Endothelial cell of umbilical vein (primary cell): ENCODE data around the gene ELF4. TPM values are rescaled to one million over a fixed set of nuclear protein-coding genes. Genes with fewer than 3 reads are reported as not detected.

ENCODE experiments used
- BruUV-seq: library from RNA; stranded (reverse); fragments of 400-500 nt; replicated peaks from 2 replicates; lab custom pipeline; 2021; lab: Mats Ljungman, UMichigan
- CTCF ChIA-PET: fragments of 300-600, 350-600 bp; sonication (Branson Sonifier 250); formaldehyde crosslinking; loops from one replicate; lab custom pipeline; 2021; ENCODE audit warnings: antibody characterized with exemption, inconsistent platforms; lab: Charles Lee
- POLR2A ChIA-PET: fragments of 300-600, 350-600 bp; sonication (Branson Sonifier 250); formaldehyde crosslinking; loops from one replicate; lab custom pipeline; 2021; ENCODE audit warnings: antibody characterized with exemption, inconsistent platforms; lab: Charles Lee
- DNase-seq: peaks from one replicate; pipeline ENCODE4 v3.0.0-alpha.2; 2011; ENCODE audit warnings: low read depth, low spot score
- FAIRE-seq: peaks from 2 replicates; lab custom pipeline; 2011; peaks lifted over from hg19 to GRCh38; lab: Jason Lieb, UNC
- H2AFZ ChIP-seq: 2 replicates; pipeline ENCODE4 v1.6.0; 2012; ENCODE audit warnings: low read depth, low read length, control low read depth, inconsistent platforms
- H3K27ac ChIP-seq: 2 replicates; pipeline ENCODE4 v1.5.1; 2011; ENCODE audit warnings: low read depth, mild to moderate bottlenecking, control low read depth, low read length, moderate library complexity; ENCODE audit not compliant: insufficient read depth
- H3K27me3 ChIP-seq, 2 experiments: 2 replicates each; pipeline versions ENCODE4 v1.6.0 to v1.6.1; 2011; ENCODE audit warnings: low read length in 2 of 2, mixed read lengths in 1 of 2; ENCODE audit not compliant: control insufficient read depth in 2 of 2, insufficient read depth in 2 of 2
- H3K36me3 ChIP-seq, 2 experiments: 2 replicates in 1 of 2; 3 replicates in 1 of 2; pipeline ENCODE4 v1.5.1; 2011; ENCODE audit warnings: low read length in 2 of 2, mild to moderate bottlenecking in 1 of 2, moderate library complexity in 1 of 2; ENCODE audit not compliant: control insufficient read depth in 2 of 2, insufficient read depth in 2 of 2; ENCODE audit errors: extremely low read depth in 1 of 2
- H3K4me1 ChIP-seq: 3 replicates; pipeline ENCODE4 v1.5.1; 2011; ENCODE audit warnings: mild to moderate bottlenecking, low read length; ENCODE audit not compliant: control insufficient read depth, insufficient read depth; ENCODE audit errors: extremely low read depth
- H3K4me2 ChIP-seq: 2 replicates; pipeline ENCODE4 v1.6.1; 2011; ENCODE audit warnings: low read length, control low read depth, mixed read lengths; ENCODE audit not compliant: insufficient read depth
- H3K4me3 ChIP-seq, 3 experiments: fragments of 200-600 bp in 1 of 3; sonication (generic), shearing (Covaris generic) in 1 of 3; replicated peaks in 1 of 3; 2 replicates each; pipeline ENCODE4 v1.5.1; 2011 to 2016; ENCODE audit warnings: control low read depth in 3 of 3, low read length in 3 of 3, mild to moderate bottlenecking in 2 of 3, inconsistent platforms in 1 of 3, low read depth in 1 of 3, moderate library complexity in 1 of 3; ENCODE audit not compliant: insufficient read depth in 1 of 3
- H3K79me2 ChIP-seq: 2 replicates; pipeline ENCODE4 v1.6.0; 2012; ENCODE audit warnings: low read length, inconsistent platforms; ENCODE audit not compliant: control insufficient read depth, insufficient read depth
- H3K9ac ChIP-seq: replicated peaks from 2 replicates; pipeline ENCODE3; 2011; ENCODE audit warnings: low read length, control low read depth; ENCODE audit not compliant: insufficient read depth; ENCODE audit errors: extremely low read depth
- H3K9me1 ChIP-seq: replicated peaks from 3 replicates; pipeline ENCODE4 v1.6.0; 2011; ENCODE audit warnings: mild to moderate bottlenecking, low read length; ENCODE audit not compliant: control insufficient read depth, insufficient read depth; ENCODE audit errors: extremely low read depth
- H3K9me3 ChIP-seq: replicated peaks from 2 replicates; pipeline ENCODE4 v1.5.1; 2012; ENCODE audit warnings: low read length, inconsistent platforms; ENCODE audit not compliant: control insufficient read depth, insufficient read depth
- H4K20me1 ChIP-seq: replicated peaks from 2 replicates; pipeline ENCODE3; 2011; ENCODE audit warnings: mild to moderate bottlenecking, low read length; ENCODE audit not compliant: control insufficient read depth, insufficient read depth; ENCODE audit errors: extremely low read depth
- CTCF ChIP-seq, 2 donors: IDR thresholded peaks; 1 replicate in 1 of 2; 2 replicates in 1 of 2; pipeline ENCODE4 v1.5.1; 2011; ENCODE audit warnings: low read length in 2 of 2, mild to moderate bottlenecking in 2 of 2, moderate library complexity in 2 of 2, control low read depth in 1 of 2, inconsistent platforms in 1 of 2, low read depth in 1 of 2; ENCODE audit not compliant: insufficient read depth in 1 of 2; ENCODE audit errors: extremely low read depth in 1 of 2
- FOS ChIP-seq: IDR thresholded peaks from 2 replicates; pipeline ENCODE4 v1.6.1; 2011; ENCODE audit warnings: mild to moderate bottlenecking, low read length, moderate library complexity, borderline replicate concordance; ENCODE audit not compliant: insufficient read depth
- GATA2 ChIP-seq: IDR thresholded peaks from 2 replicates; pipeline ENCODE4 v1.7.0; 2011; ENCODE audit warnings: low read depth, mild to moderate bottlenecking, moderate library complexity, mixed read lengths, low read length; ENCODE audit not compliant: insufficient read length, insufficient read depth
- POLR2AphosphoS5 ChIP-seq: IDR thresholded peaks from 2 replicates; pipeline ENCODE4 v1.6.1; 2012; ENCODE audit warnings: low read depth, mild to moderate bottlenecking, control low read depth, low read length, moderate library complexity; ENCODE audit not compliant: insufficient read depth
- dilution Hi-C: fragments of 300-500 bp; cut with MboI; formaldehyde crosslinking; loops from one replicate; pipeline ENCODE4 v1.15.0; 2019; ENCODE audit warnings: low sequenced_read_pairs; ENCODE audit not compliant: extremely low pct_ligation_motif_present
- intact Hi-C: fragments of 100-400 bp; cut with micrococcal nuclease; formaldehyde crosslinking; loops from one replicate; pipeline ENCODE4 v1.10.0; 2022
- polyA plus RNA-seq, 4 experiments: library from polyadenylated mRNA; depleted of rRNA in 3 of 4; stranded (reverse) in 3 of 4; unstranded in 1 of 4; fragments of >200 nt; gene quantifications; 2 replicates each; pipeline versions ENCODE4 v1.2.1 to v1.2.3, GENCODE V29; 2011 to 2012; ENCODE audit warnings: missing spikeins in 1 of 4
- total RNA-seq: library from RNA; stranded (reverse); gene quantifications from 2 replicates; pipeline ENCODE4 v1.2.3, GENCODE V29; 2021

The ELF4 gene
- total and polyA plus RNA-seq, 2 donors (not counting 3 experiments of a cell fraction or from before 2014, with no cell fraction given) = 31.9 to 33.4 TPM

GRCh38 chrX:130114141-130114588, 3.9 kb upstream of the ELF4 start:
- intact Hi-C loops (no loop called here), dilution Hi-C loops (no loop called here)
- CTCF ChIA-PET = interaction anchor here (1.4 kb wide), 1 partner anchor 34 kb away, joined by 7 read pairs; no protein-coding TSS in a partner anchor
- Histone ChIP-seq H3K36me3 (no peaks in the 10 kb centered on the region), H3K4me1 (peaks cover 27% of the 10 kb centered on the region), H2AFZ (no peak overlapping the region), H3K4me2 (no peak overlapping the region), H3K9me1 (no peaks in the 10 kb centered on the region), H3K9ac (no peak overlapping the region), H4K20me1 (no peaks in the 10 kb centered on the region), H3K4me3 (no peak overlapping the region), H3K79me2 (peaks cover 10% of the 10 kb centered on the region), H3K27ac (no peak overlapping the region), H3K9me3 (no peaks in the 10 kb centered on the region), H3K27me3 (no peaks in the 10 kb centered on the region)
- no peak for DNase-seq
- peak; percentile 91 for FAIRE-seq
- TF ChIP-seq POLR2AphosphoS5 = no peak
- TF ChIP-seq FOS = peak; percentile 53
- TF ChIP-seq CTCF (IDR thresholded peaks at IDR 0.05; ENCODE audit: extremely low read depth in 1 of 2, insufficient read depth in 1 of 2, low read depth in 1 of 2, low read length in 2 of 2) = no peak
- no peak for TF ChIP-seq GATA2
- POLR2A ChIA-PET = no interaction called here
- BruUV-seq = no TSS peak
